Fibroblast of pulmonary artery (primary cell): Measurements from ENCODE around the gene FAM53B.
A peak's percentile ranks its signal among the peaks of the same experiment; 100 is the strongest.

ENCODE experiments used
- DNase-seq: peaks from one replicate; pipeline ENCODE4 v3.0.0-alpha.2; 2010; ENCODE audit warnings: low read depth
- H3K4me3 ChIP-seq: replicated peaks from 2 replicates; pipeline ENCODE4 v1.5.1; 2011; ENCODE audit warnings: low read depth, mild to moderate bottlenecking, control low read depth, low read length, moderate library complexity
- CTCF ChIP-seq: IDR thresholded peaks from 2 replicates; pipeline ENCODE4 v1.5.1; 2011; ENCODE audit warnings: mild to moderate bottlenecking, control low read depth, low read length, inconsistent platforms; ENCODE audit errors: missing control alignments

Gene FAM53B

GRCh38 chr10:124678557-124679240, 65.5 kb downstream of the FAM53B start:
- DNase-seq, result no peak
- TF ChIP-seq CTCF, result no peak
- no peak overlapping the region for H3K4me3 ChIP-seq

GRCh38 chr10:124677749-124678556, 66.2 kb downstream of the FAM53B start:
- no peak overlapping the region for H3K4me3 ChIP-seq
- DNase-seq, result peak; percentile 18
- no peak for TF ChIP-seq CTCF

- TF ChIP-seq CTCF, result no peak
- no peak for DNase-seq
- no peak overlapping the region for H3K4me3 ChIP-seq
Observed at GRCh38 chr10:124677293-124677699, 66.9 kb downstream of the FAM53B start.

GRCh38 chr10:124676416-124677062, 67.6 kb downstream of the FAM53B start:
- DNase-seq, result no peak
- no peak for TF ChIP-seq CTCF
- H3K4me3 ChIP-seq, result no peak overlapping the region

- TF ChIP-seq CTCF, result no peak
- H3K4me3 ChIP-seq, result no peak overlapping the region
- no peak for DNase-seq
Observed at GRCh38 chr10:124675824-124676223, 68.4 kb downstream of the FAM53B start.

GRCh38 chr10:124675261-124675660, 68.9 kb downstream of the FAM53B start:
- DNase-seq, result no peak
- no peak overlapping the region for H3K4me3 ChIP-seq
- TF ChIP-seq CTCF, result no peak
